Stomach (tissue), 9 donors: ENCODE results near the gene MADCAM1. TPM values are rescaled to one million over a fixed set of nuclear protein-coding genes. Genes with fewer than 3 reads are reported as not detected.

ENCODE experiments used
- DNase-seq, 2 donors: peaks; one replicate each; pipeline versions ENCODE4 v3.0.0 to v3.0.0-alpha.2; 2013 to 2019
- H3K27ac ChIP-seq, 5 donors: fragments of 200-600 bp in 4 of 5; sonication (generic) in 4 of 5; one replicate each; pipeline ENCODE4 v1.5.1; 2013 to 2019; ENCODE audit warnings: mild to moderate bottlenecking in 1 of 5, moderate library complexity in 1 of 5
- H3K27me3 ChIP-seq, 3 donors: fragments of 200-600 bp; sonication (generic); one replicate each; pipeline ENCODE4 v1.5.1; 2017 to 2019; ENCODE audit warnings: mixed run types in 1 of 3
- H3K36me3 ChIP-seq, 4 donors: fragments of 200-600 bp; sonication (generic); 1 replicate in 3 of 4; 2 replicates in 1 of 4; pipeline ENCODE4 v1.5.1; 2016 to 2019
- H3K4me1 ChIP-seq, 4 donors: fragments of 200-600 bp; sonication (generic); one replicate each; pipeline ENCODE4 v1.5.1; 2016 to 2019
- H3K4me3 ChIP-seq, 4 donors: fragments of 200-600 bp; sonication (generic) in 3 of 4; one replicate each; pipeline ENCODE4 v1.5.1; 2016 to 2019; ENCODE audit warnings: mild to moderate bottlenecking in 1 of 4
- H3K9me3 ChIP-seq, 4 donors: fragments of 200-600 bp; sonication (generic); one replicate each; pipeline ENCODE4 v1.5.1; 2016 to 2019
- EP300 ChIP-seq: sonication (generic); formaldehyde crosslinking; IDR thresholded peaks from one replicate; pipeline ENCODE4 v1.6.1; 2017; ENCODE audit warnings: antibody characterized with exemption
- POLR2A ChIP-seq, 4 donors: fragments of 450-650 bp; IDR thresholded peaks; one replicate each; pipeline ENCODE4 v1.6.1; 2016; ENCODE audit warnings: antibody characterized with exemption in 4 of 4, control low read depth in 2 of 4, mild to moderate bottlenecking in 1 of 4, moderate library complexity in 1 of 4
- POLR2AphosphoS5 ChIP-seq, 3 donors: sonication (generic); formaldehyde crosslinking; IDR thresholded peaks; one replicate each; pipeline ENCODE4 v1.6.1; 2016; ENCODE audit warnings: antibody characterized with exemption in 3 of 3
- WGBS, 5 donors: extraction: QIAGEN DNeasy Blood & Tissue Kit in 3 of 5; methylation state at CpG; one replicate each; pipeline versions ENCODE4 v1.1.5 to v1.1.7; 2013 to 2018; 5-methylcytosine and 5-hydroxymethylcytosine counted together
- intact Hi-C: fragments of 100-400 bp; cut with DNase I; formaldehyde crosslinking; loops from one replicate; pipeline ENCODE4 v1.15.1; 2023; ENCODE audit warnings: low total_unique reads
- polyA plus RNA-seq, 3 donors: library from polyadenylated mRNA; stranded (reverse); fragments of 200-250 nt; gene quantifications; one replicate each; pipeline ENCODE4 v1.2.3, GENCODE V29; 2013
- total RNA-seq, 5 donors: library from RNA; depleted of rRNA; stranded (reverse); fragments of >200 nt; gene quantifications; one replicate each; pipeline versions ENCODE4 v1.1.0 to v1.2.3, GENCODE V29; 2014 to 2016
- TF ChIP-seq, protein P1 (sequence below), 7 experiments: fragments of 450-650 bp in 4 of 7; fragments of 200-600 bp in 3 of 7; sonication (generic) in 3 of 7; IDR thresholded peaks; one replicate each; pipeline ENCODE4 v1.5.1; 2016 to 2019; ENCODE audit warnings: antibody characterized with exemption in 7 of 7, control low read depth in 2 of 7, mild to moderate bottlenecking in 1 of 7
- donor health status: healthy with polysubstance abuse.
- donor health status: Bipolar disorder and iron deficiency.
- donor health status: healthy.

The MADCAM1 gene
- total and polyA plus RNA-seq, 8 donors, result 0.45 to 11.9 (median 2.3) TPM; not detected in 1

DNA sequence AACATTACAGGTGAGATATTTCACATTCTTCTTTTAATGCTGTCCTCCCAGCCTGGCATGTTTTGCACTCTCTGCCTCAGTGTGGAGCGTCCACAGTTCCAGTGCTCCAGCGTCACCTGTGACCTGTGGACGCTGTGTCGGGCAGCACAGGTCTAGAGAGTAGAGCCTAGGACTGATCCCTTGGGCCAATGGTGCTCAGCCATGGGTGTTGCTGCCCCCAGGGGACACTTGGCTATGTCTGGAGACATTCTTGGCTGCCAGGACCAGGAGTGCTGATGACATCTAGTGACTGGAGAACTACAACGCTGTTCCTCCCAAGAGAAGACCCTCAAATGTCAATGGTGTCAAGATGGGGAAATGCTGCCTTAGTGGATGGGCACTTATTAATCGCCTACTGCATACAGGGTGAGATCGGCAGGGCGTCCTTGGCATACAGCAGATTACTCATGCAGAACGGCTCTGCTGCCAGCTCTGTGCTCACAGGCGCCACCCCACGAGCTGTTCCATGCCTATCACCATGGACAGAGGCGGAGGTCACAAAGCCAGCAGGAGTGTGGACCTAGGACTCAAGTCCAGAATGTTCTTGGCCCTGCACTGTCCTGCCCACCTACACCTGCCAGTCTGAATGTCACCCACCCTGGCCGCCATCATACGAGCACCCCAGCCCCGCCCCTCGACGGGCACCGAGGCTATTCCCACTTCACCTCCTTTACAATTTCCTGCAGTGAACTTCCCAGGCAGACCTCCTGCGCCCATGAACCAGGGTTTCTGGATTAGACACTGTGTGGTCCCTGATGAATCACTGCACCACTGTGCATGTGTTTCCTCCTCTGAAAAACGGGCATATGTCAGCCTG, 13.9 kb upstream of the MADCAM1 start:
- H3K36me3 ChIP-seq, result no peaks in the 10 kb centered on the region
- no peak overlapping the region for H3K27ac ChIP-seq
- TF ChIP-seq, protein P1, sequence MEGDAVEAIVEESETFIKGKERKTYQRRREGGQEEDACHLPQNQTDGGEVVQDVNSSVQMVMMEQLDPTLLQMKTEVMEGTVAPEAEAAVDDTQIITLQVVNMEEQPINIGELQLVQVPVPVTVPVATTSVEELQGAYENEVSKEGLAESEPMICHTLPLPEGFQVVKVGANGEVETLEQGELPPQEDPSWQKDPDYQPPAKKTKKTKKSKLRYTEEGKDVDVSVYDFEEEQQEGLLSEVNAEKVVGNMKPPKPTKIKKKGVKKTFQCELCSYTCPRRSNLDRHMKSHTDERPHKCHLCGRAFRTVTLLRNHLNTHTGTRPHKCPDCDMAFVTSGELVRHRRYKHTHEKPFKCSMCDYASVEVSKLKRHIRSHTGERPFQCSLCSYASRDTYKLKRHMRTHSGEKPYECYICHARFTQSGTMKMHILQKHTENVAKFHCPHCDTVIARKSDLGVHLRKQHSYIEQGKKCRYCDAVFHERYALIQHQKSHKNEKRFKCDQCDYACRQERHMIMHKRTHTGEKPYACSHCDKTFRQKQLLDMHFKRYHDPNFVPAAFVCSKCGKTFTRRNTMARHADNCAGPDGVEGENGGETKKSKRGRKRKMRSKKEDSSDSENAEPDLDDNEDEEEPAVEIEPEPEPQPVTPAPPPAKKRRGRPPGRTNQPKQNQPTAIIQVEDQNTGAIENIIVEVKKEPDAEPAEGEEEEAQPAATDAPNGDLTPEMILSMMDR (IDR thresholded peaks at IDR 0.05), result no peak
- no peak for TF ChIP-seq EP300
- no peak for TF ChIP-seq POLR2A (IDR thresholded peaks at IDR 0.05)
- no peak for TF ChIP-seq POLR2AphosphoS5 (IDR thresholded peaks at IDR 0.05)
- intact Hi-C loops, result no loop called here
- H3K4me3 ChIP-seq, result no peak overlapping the region
- 50 to 70% (median 52%) methylated on average over 14 to 20 of the region's 20 CpGs for WGBS, 5 donors
- peaks cover 8 to 44% (median 14%) of the 10 kb centered on the region in 3 donors for H3K27me3 ChIP-seq
- DNase-seq, result no peak
- H3K4me1 ChIP-seq, result peaks cover 4 to 10% (median 7%) of the 10 kb centered on the region in 4 donors
- no peaks in the 10 kb centered on the region for H3K9me3 ChIP-seq

DNA sequence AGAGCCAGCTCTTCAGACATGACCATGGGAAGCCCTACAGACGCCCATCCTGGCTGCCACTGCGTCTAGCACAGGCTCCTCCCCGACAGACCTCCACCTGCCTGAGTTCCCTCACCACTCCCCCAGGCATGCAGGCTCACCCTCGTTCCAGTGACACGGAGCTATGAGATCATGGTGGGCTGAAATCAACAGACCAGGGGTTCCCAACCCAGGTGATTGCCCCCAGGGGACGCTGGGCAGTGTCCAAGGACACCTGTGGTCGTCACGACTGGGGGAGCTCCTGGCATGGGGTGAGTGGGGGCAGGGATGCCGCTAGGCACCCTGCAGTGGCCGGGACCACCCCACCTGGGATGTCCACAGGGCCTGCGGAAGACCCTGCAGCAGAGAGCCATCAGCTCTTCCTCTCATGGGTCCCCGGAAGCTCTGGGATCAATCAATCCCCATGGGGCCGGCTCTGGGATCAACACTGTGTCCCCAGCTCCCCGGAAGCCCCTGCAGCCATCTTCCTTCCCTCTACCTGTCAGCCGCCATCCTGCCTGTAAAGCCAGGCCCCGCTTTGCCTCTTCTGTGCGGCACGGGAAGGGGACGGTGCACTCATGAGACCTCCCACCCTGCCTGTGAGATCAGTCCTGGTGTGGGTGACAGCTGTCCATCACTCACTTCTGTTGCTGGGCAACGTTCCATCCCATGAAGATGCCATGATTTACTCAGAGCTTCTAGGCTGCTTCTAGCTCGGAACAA, 12.8 kb upstream of the MADCAM1 start:
- Histone ChIP-seq H3K27ac (no peak overlapping the region), H3K9me3 (no peaks in the 10 kb centered on the region), H3K36me3 (no peaks in the 10 kb centered on the region), H3K27me3 (peaks cover 8 to 42% (median 14%) of the 10 kb centered on the region in 3 donors), H3K4me1 (peaks cover 10 to 15% (median 12%) of the 10 kb centered on the region in 4 donors), H3K4me3 (no peak overlapping the region)
- WGBS, 5 donors, result 50 to 57% (median 54%) methylated on average over 9 to 21 of the region's 21 CpGs
- TF ChIP-seq POLR2AphosphoS5 (IDR thresholded peaks at IDR 0.05), result no peak
- TF ChIP-seq POLR2A (IDR thresholded peaks at IDR 0.05), result no peak
- no peak for TF ChIP-seq EP300
- TF ChIP-seq, protein P1 (IDR thresholded peaks at IDR 0.05), result no peak
- intact Hi-C loops, result no loop called here
- no peak for DNase-seq

DNA sequence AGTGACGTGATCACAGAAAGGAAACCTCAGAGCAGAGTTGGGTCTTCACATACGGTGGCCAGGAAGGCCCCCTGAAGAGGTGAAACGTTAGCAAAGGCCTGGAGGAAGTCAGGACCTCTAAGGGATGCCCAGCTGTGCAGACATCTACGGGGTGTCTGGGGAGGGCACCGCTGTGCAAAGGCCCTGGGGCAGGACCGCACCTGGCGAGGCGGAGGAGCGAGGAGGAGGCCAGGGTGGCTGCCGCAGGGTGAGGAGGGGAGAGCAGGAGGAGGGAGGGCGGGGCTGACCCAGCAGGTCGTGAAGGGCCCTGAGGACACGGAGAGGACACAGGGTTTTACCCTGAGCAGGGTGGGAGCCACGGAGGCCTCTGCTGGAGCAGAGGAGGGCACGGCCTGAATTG, 11.8 kb upstream of the MADCAM1 start:
- H3K9me3 ChIP-seq, result no peaks in the 10 kb centered on the region
- intact Hi-C loops, result no loop called here
- DNase-seq, result no peak
- H3K4me3 ChIP-seq, result no peak overlapping the region
- no peak overlapping the region for H3K27ac ChIP-seq
- H3K4me1 ChIP-seq, result peaks cover 11 to 18% (median 16%) of the 10 kb centered on the region in 4 donors
- peaks cover 8 to 36% (median 14%) of the 10 kb centered on the region in 3 donors for H3K27me3 ChIP-seq
- 59 to 68% (median 65%) methylated on average over 15 of the region's 15 CpGs for WGBS, 5 donors
- TF ChIP-seq, protein P1 (IDR thresholded peaks at IDR 0.05), result no peak
- TF ChIP-seq POLR2A (IDR thresholded peaks at IDR 0.05) (no peak), EP300 (no peak), POLR2AphosphoS5 (IDR thresholded peaks at IDR 0.05) (no peak)
- H3K36me3 ChIP-seq, result no peaks in the 10 kb centered on the region

DNA sequence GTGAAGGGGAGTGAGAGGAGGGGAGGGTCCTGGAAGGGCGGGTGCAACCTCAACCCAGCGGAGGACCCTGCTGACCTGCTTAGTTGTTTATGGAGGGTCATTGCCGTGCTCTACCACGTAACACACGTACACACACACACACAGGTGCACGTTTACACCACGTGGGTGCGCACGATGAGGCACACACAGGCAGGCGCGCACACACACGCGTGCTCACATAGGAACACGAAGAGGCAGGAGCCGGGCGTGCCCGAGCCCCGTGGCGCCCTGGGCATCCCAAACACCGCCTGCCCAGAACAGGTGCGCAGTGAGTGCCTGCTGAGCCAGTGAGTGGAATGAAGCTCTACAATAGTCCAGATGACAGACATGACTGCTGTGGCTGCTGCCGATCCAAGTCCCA, 11.2 kb upstream of the MADCAM1 start:
- Histone ChIP-seq H3K4me1 (peaks cover 12 to 19% (median 16%) of the 10 kb centered on the region in 4 donors), H3K36me3 (no peaks in the 10 kb centered on the region), H3K9me3 (no peaks in the 10 kb centered on the region), H3K27me3 (peaks cover 8 to 36% (median 14%) of the 10 kb centered on the region in 3 donors), H3K4me3 (no peak overlapping the region), H3K27ac (no peak overlapping the region)
- intact Hi-C loops, result no loop called here
- DNase-seq, result no peak
- 65 to 77% (median 65%) methylated on average over 21 to 22 of the region's 22 CpGs for WGBS, 5 donors
- TF ChIP-seq, protein P1 (IDR thresholded peaks at IDR 0.05), result no peak
- TF ChIP-seq POLR2AphosphoS5 (IDR thresholded peaks at IDR 0.05) (no peak), EP300 (no peak), POLR2A (IDR thresholded peaks at IDR 0.05) (no peak)
